Stimulated activated CD8-positive, alpha-beta memory T cell treated with anti-CD3 and anti-CD28 coated beads, Interleukin-7, amount 100 ng/mL, for 4 hours (primary cell): ENCODE results near the gene SIGMAR1.

Source experiments
- DNase-seq, 2 donors: peaks; one replicate each; pipeline ENCODE4 v3.0.0-alpha.2; 2020; ENCODE audit warnings: low read depth in 2 of 2

Gene SIGMAR1

GRCh38 chr9:34637356-34638137 lies at the start of gene SIGMAR1:
Gene SIGMAR1, minus strand, starts transcription at chr9:34637787. Its CDS starts 90 bp downstream, at chr9:34637697.
- DNase-seq: peak; percentile 87 to 91

GRCh38 chr9:34686732-34687131 lies 49.1 kb upstream of the SIGMAR1 start:
- no peak for DNase-seq

GRCh38 chr9:34686231-34686630 lies 48.6 kb upstream of the SIGMAR1 start:
- DNase-seq: no peak

GRCh38 chr9:34685591-34685990 lies 48.0 kb upstream of the SIGMAR1 start:
- no peak for DNase-seq

- DNase-seq: no peak
These were observed 47.2 kb upstream of the SIGMAR1 start for GRCh38 chr9:34684816-34685215.

- no peak for DNase-seq
These were observed 46.6 kb upstream of the SIGMAR1 start for GRCh38 chr9:34684145-34684544.

- DNase-seq: no peak
These were observed 38.3 kb upstream of the SIGMAR1 start for GRCh38 chr9:34675869-34676268.

GRCh38 chr9:34675048-34675714 lies 37.6 kb upstream of the SIGMAR1 start:
- peak; percentile 20 to 38 for DNase-seq

- no peak for DNase-seq
These were observed 36.9 kb upstream of the SIGMAR1 start for GRCh38 chr9:34674440-34674839.

GRCh38 chr9:34671307-34671706 lies 33.7 kb upstream of the SIGMAR1 start:
- no peak for DNase-seq

GRCh38 chr9:34669809-34670562 lies 32.4 kb upstream of the SIGMAR1 start:
- no peak for DNase-seq

- DNase-seq: peak; percentile 82 to 85
These were observed 28.0 kb upstream of the SIGMAR1 start for GRCh38 chr9:34665381-34666250.

- DNase-seq: no peak
These were observed 27.4 kb upstream of the SIGMAR1 start for GRCh38 chr9:34665067-34665380.

GRCh38 chr9:34664281-34665066 lies 26.9 kb upstream of the SIGMAR1 start:
- peak; percentile 22 to 58 for DNase-seq

- no peak for DNase-seq
These were observed 25.7 kb upstream of the SIGMAR1 start for GRCh38 chr9:34663303-34663605.

GRCh38 chr9:34662526-34663302 lies 25.1 kb upstream of the SIGMAR1 start, which contains the start of gene CCL27:
Gene CCL27, minus strand, starts transcription at chr9:34662657. Its CDS starts 24 bp downstream, at chr9:34662633.
- DNase-seq: no peak

GRCh38 chr9:34659592-34660253 lies 22.1 kb upstream of the SIGMAR1 start:
- no peak for DNase-seq

- DNase-seq: no peak
These were observed 20.9 kb upstream of the SIGMAR1 start for GRCh38 chr9:34658461-34658860.

GRCh38 chr9:34656992-34657391 lies 19.4 kb upstream of the SIGMAR1 start:
- no peak for DNase-seq

- no peak for DNase-seq
These were observed 17.8 kb upstream of the SIGMAR1 start for GRCh38 chr9:34655394-34655793.
